Kidney (tissue), 14 donors: Measurements from ENCODE around the gene CIPC. TPM values are rescaled to one million over a fixed set of nuclear protein-coding genes. Genes with fewer than 3 reads are reported as not detected.
A peak's percentile ranks its signal among the peaks of the same experiment; 100 is the strongest.

Source experiments
- DNase-seq, 5 donors: peaks; one replicate each; pipeline ENCODE4 v3.0.0-alpha.2; 2013 to 2020
- FAIRE-seq: peaks from 2 replicates; lab custom pipeline; 2012; peaks lifted over from hg19 to GRCh38; lab: Jason Lieb, UNC
- H3K27ac ChIP-seq, 2 donors: one replicate each; pipeline ENCODE4 v1.7.0; 2013; ENCODE audit warnings: low read depth in 2 of 2, low read length in 2 of 2, inconsistent platforms in 1 of 2
- H3K27me3 ChIP-seq: one replicate; pipeline ENCODE4 v1.7.1; 2013; ENCODE audit warnings: low read length, inconsistent platforms; ENCODE audit not compliant: control insufficient read depth, insufficient read depth
- H3K36me3 ChIP-seq, 3 donors: one replicate each; pipeline versions ENCODE4 v1.7.0 to v1.7.1; 2013; ENCODE audit warnings: low read length in 3 of 3, control low read depth in 1 of 3, inconsistent platforms in 1 of 3; ENCODE audit not compliant: insufficient read depth in 3 of 3, control insufficient read depth in 2 of 3
- H3K4me1 ChIP-seq, 3 donors: one replicate each; pipeline versions ENCODE4 v1.7.0 to v1.7.1; 2013; ENCODE audit warnings: low read length in 3 of 3, inconsistent platforms in 1 of 3, low read depth in 1 of 3; ENCODE audit not compliant: control insufficient read depth in 2 of 3, insufficient read depth in 2 of 3
- H3K4me3 ChIP-seq, 3 donors: one replicate each; pipeline versions ENCODE4 v1.7.0 to v1.8.1; 2013; ENCODE audit warnings: low read length in 3 of 3, control low read depth in 1 of 3, inconsistent platforms in 1 of 3
- H3K9ac ChIP-seq, 3 donors: one replicate each; pipeline versions ENCODE4 v1.7.0 to v1.7.1; 2013; ENCODE audit warnings: low read length in 3 of 3, control low read depth in 1 of 3, inconsistent platforms in 1 of 3
- H3K9me3 ChIP-seq, 3 donors: one replicate each; pipeline versions ENCODE4 v1.7.0 to v1.7.1; 2013; ENCODE audit warnings: low read length in 3 of 3, control low read depth in 1 of 3, inconsistent platforms in 1 of 3; ENCODE audit not compliant: control insufficient read depth in 2 of 3, insufficient read depth in 1 of 3
- intact Hi-C: fragments of 100-400 bp; cut with DNase I; formaldehyde crosslinking; loops from one replicate; pipeline ENCODE4 v1.11.1; 2022
- polyA plus RNA-seq: library from polyadenylated mRNA; stranded (reverse); fragments of 350-450 nt; fragmentation: Illumina TruSeq; extraction: RNeasy Lipid Tissue Mini Kit (QIAGEN cat#74804); gene quantifications from one replicate; pipeline ENCODE4 v1.2.3, GENCODE V29; 2014; ENCODE audit warnings: low read depth, low replicate concordance; ENCODE audit not compliant: insufficient read depth
- total RNA-seq: library from RNA; stranded (reverse); fragmentation: NEBNext Ultra II Directional; extraction: Animal tissue kit (Norgen Biotek cat#: 25700); gene quantifications from one replicate; pipeline ENCODE4 v1.2.1, GENCODE V29; 2021
- TF ChIP-seq, protein P1 (sequence below): IDR thresholded peaks from 3 replicates; pipeline ENCODE4 v1.5.1; 2012; ENCODE audit warnings: mild to moderate bottlenecking, moderate library complexity, borderline replicate concordance; ENCODE audit not compliant: insufficient read depth; ENCODE audit errors: extremely low read depth
- donor health status: control.
- donor health status: control.
- donor health status: control.
- donor health status: control.
- donor health status: control.
- donor health status: DM: yes; HTN: yes; CAD: no.
- donor health status: Normal renal cell carcinoma (clear cell type).

CIPC gene
- total and polyA plus RNA-seq, 2 donors from 2014 or later: 12.8 to 23.5 TPM

DNA sequence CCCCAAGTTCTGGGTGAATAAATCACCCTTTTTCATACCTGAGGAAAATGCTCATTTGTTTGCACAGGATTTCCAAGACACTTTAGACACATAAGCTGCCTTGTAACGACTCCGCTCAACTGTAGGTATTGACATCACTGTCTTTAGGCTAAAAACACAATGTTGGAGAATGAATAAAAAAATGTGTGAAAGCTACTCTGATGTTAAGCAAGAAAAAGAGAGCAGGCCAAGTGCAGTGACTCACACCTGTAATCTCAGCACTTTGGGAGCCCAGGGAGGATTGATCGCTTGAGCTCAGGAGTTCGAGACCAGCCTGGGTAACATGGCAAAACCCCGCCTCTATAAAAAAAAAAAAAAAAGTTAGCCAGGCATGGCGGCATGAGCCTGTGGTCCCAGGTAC, 11.1 kb upstream of the CIPC start:
- Histone ChIP-seq H3K9ac (no peak overlapping the region), H3K27ac (no peak overlapping the region), H3K36me3 (no peaks in the 10 kb centered on the region), H3K4me3 (no peak overlapping the region), H3K27me3 (no peaks in the 10 kb centered on the region), H3K4me1 (peaks cover 0 to 3% (median 0%) of the 10 kb centered on the region in 3 donors), H3K9me3 (peaks cover 0 to 11% (median 3%) of the 10 kb centered on the region in 3 donors)
- intact Hi-C loops: no loop called here
- no peak for FAIRE-seq
- TF ChIP-seq, protein P1, sequence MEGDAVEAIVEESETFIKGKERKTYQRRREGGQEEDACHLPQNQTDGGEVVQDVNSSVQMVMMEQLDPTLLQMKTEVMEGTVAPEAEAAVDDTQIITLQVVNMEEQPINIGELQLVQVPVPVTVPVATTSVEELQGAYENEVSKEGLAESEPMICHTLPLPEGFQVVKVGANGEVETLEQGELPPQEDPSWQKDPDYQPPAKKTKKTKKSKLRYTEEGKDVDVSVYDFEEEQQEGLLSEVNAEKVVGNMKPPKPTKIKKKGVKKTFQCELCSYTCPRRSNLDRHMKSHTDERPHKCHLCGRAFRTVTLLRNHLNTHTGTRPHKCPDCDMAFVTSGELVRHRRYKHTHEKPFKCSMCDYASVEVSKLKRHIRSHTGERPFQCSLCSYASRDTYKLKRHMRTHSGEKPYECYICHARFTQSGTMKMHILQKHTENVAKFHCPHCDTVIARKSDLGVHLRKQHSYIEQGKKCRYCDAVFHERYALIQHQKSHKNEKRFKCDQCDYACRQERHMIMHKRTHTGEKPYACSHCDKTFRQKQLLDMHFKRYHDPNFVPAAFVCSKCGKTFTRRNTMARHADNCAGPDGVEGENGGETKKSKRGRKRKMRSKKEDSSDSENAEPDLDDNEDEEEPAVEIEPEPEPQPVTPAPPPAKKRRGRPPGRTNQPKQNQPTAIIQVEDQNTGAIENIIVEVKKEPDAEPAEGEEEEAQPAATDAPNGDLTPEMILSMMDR: no peak
- no peak for DNase-seq

GRCh38 chr14:77087631-77088030, 10.4 kb upstream of the CIPC start:
- DNase-seq: peak in 1 of 5 donors; percentile 16
- Histone ChIP-seq H3K27ac (peak overlapping the region; percentile 50 to 60), H3K9ac (no peak overlapping the region), H3K9me3 (peaks cover 0 to 11% (median 3%) of the 10 kb centered on the region in 3 donors), H3K27me3 (no peaks in the 10 kb centered on the region), H3K4me1 (peaks cover 0 to 4% (median 0%) of the 10 kb centered on the region in 3 donors), H3K4me3 (no peak overlapping the region), H3K36me3 (no peaks in the 10 kb centered on the region)
- intact Hi-C loops: no loop called here
- TF ChIP-seq, protein P1: no peak
- no peak for FAIRE-seq

- Histone ChIP-seq H3K4me1 (peaks cover 0 to 6% (median 0%) of the 10 kb centered on the region in 3 donors), H3K27me3 (no peaks in the 10 kb centered on the region), H3K27ac (peak overlapping the region; percentile 50 to 60), H3K9me3 (peaks cover 0 to 11% (median 3%) of the 10 kb centered on the region in 3 donors), H3K36me3 (no peaks in the 10 kb centered on the region), H3K9ac (no peak overlapping the region), H3K4me3 (no peak overlapping the region)
- FAIRE-seq (no peak), DNase-seq (peak in 4 of 5 donors; percentile 76 to 90 (median 84))
- intact Hi-C loops: no loop called here
- TF ChIP-seq, protein P1: no peak
Measured at GRCh38 chr14:77088219-77088618, 9.8 kb upstream of the CIPC start.

DNA sequence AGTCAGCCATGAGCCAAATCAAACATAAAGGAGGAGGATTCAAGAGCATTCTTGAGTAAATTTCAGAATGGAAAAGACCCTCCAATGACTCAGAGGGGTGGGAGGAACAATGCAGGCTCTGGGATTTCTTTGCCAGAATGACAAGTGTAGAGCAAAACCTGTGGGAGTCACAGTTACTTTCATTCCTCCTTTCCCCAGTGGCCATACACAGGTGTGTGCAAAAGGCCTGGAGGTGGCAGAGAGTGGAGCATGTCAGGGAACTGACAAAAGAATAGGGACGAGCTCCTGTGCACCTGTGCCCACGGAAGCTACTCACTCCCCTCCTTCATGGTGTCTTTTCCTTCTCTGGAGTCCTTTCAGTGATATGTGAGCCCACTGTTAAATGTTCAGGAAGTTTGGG, 9.4 kb upstream of the CIPC start:
- H3K4me3 ChIP-seq: no peak overlapping the region
- H3K9ac ChIP-seq: no peak overlapping the region
- TF ChIP-seq, protein P1: no peak
- H3K9me3 ChIP-seq: peaks cover 0 to 11% (median 3%) of the 10 kb centered on the region in 3 donors
- DNase-seq: peak in 1 of 5 donors; percentile 30
- intact Hi-C loops: no loop called here
- H3K4me1 ChIP-seq: peaks cover 0 to 6% (median 0%) of the 10 kb centered on the region in 3 donors
- no peak for FAIRE-seq
- peak overlapping the region; percentile 54 to 56 for H3K27ac ChIP-seq
- no peaks in the 10 kb centered on the region for H3K36me3 ChIP-seq
- no peaks in the 10 kb centered on the region for H3K27me3 ChIP-seq
